ENCODE results near the gene PTPRK. TPM values are rescaled to one million over a fixed set of nuclear protein-coding genes. Genes with fewer than 3 reads are reported as not detected.

The PTPRK gene
- polyA plus RNA-seq, 3 donors: 0.01 TPM; not detected in 2

DNA sequence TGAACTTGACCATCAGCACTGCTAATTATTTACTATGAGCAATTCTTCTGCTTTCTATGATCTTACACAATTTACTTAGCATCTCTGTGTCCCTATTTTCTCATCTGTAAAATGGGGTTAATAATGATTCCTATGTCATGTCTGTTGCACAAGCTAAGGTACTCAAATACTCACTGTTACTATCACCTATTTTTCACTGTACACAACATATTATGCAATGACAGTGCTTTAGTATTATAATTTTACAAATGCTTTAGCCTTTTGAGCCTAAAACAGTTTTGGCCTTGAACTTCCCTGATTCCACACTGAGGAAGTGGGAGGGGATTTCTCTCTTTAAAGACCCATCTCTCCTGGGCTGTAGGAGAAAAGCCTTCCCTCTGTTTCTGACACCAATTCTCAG, 582.7 kb downstream of the PTPRK start:
- H3K4me1 ChIP-seq (ENCODE audit: control insufficient read depth in 1 of 2, insufficient read depth in 2 of 2, low read length in 2 of 2): no peaks in the 10 kb centered on the region
- Mint-ChIP-seq H3K4me3 (no peak overlapping the region), H3K4me1 (peaks cover 3% of the 10 kb centered on the region), H3K9me3 (peaks cover 2 to 10% (median 6%) of the 10 kb centered on the region in 7 donors), H3K27ac (no peak overlapping the region), H3K27me3 (ENCODE audit: low read depth in 3 of 3) (no peaks in the 10 kb centered on the region), H3K36me3 (no peaks in the 10 kb centered on the region)
- no peaks in the 10 kb centered on the region for H3K79me2 ChIP-seq (ENCODE audit: insufficient read depth, low read length)
- no peak overlapping the region for H3K9ac ChIP-seq (ENCODE audit: insufficient read depth, low read length, poor library complexity, severe bottlenecking)
- H3K36me3 ChIP-seq (replicated peaks in 1 of 2; ENCODE audit: control insufficient read depth in 1 of 2, insufficient read depth in 2 of 2, low read length in 2 of 2): no peaks in the 10 kb centered on the region
- no peaks in the 10 kb centered on the region for H3K27me3 ChIP-seq (ENCODE audit: control insufficient read depth in 2 of 2, insufficient read depth in 2 of 2, low read length in 2 of 2)
- no peak overlapping the region for H3K27ac ChIP-seq (ENCODE audit: low read depth in 1 of 2, low read length in 2 of 2)
- intact Hi-C loops (cut with micrococcal nuclease): no loop called here
- H3K4me3 ChIP-seq (replicated peaks in 1 of 3; ENCODE audit: low read depth in 2 of 3, low read length in 3 of 3): no peak overlapping the region
- no peak overlapping the region for H2AFZ ChIP-seq (ENCODE audit: insufficient read depth, low read depth, low read length, poor library complexity, severe bottlenecking)
- no peak for DNase-seq
- H3K4me2 ChIP-seq (replicated peaks; ENCODE audit: extremely low read depth, low read length, poor library complexity, severe bottlenecking): no peak overlapping the region
- TF ChIP-seq, protein P1, sequence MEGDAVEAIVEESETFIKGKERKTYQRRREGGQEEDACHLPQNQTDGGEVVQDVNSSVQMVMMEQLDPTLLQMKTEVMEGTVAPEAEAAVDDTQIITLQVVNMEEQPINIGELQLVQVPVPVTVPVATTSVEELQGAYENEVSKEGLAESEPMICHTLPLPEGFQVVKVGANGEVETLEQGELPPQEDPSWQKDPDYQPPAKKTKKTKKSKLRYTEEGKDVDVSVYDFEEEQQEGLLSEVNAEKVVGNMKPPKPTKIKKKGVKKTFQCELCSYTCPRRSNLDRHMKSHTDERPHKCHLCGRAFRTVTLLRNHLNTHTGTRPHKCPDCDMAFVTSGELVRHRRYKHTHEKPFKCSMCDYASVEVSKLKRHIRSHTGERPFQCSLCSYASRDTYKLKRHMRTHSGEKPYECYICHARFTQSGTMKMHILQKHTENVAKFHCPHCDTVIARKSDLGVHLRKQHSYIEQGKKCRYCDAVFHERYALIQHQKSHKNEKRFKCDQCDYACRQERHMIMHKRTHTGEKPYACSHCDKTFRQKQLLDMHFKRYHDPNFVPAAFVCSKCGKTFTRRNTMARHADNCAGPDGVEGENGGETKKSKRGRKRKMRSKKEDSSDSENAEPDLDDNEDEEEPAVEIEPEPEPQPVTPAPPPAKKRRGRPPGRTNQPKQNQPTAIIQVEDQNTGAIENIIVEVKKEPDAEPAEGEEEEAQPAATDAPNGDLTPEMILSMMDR (IDR thresholded peaks at IDR 0.05): no peak
- H4K20me1 ChIP-seq (ENCODE audit: insufficient read depth, low read length): no peaks in the 10 kb centered on the region
- peaks cover 5% of the 10 kb centered on the region in 2 donors for H3K9me3 ChIP-seq (replicated peaks in 1 of 2; ENCODE audit: control insufficient read depth in 1 of 2, insufficient read depth in 1 of 2, low read length in 2 of 2)

DNA sequence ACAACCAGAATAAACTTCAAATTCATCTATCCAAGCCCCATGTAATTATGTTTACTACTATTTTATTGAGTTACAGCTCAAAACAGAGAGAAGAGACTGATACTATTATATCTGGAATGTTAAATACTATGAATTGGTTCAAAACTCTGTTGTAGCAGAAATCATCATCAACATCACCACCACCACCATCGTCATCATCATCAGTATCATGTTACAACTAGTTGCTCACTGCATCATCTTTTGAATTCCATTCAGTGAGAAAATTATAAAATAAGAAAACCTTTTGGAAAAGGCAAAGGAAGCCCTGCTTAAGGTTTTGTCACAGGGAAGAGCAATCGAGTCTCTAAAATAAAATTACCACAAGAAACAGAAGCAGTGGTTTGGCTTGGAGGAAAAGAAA, 583.3 kb downstream of the PTPRK start:
- Histone ChIP-seq H3K79me2 (ENCODE audit: insufficient read depth, low read length) (no peaks in the 10 kb centered on the region), H3K9me3 (replicated peaks in 1 of 2; ENCODE audit: control insufficient read depth in 1 of 2, insufficient read depth in 1 of 2, low read length in 2 of 2) (peaks cover 8 to 10% of the 10 kb centered on the region in 2 donors), H3K27me3 (ENCODE audit: control insufficient read depth in 2 of 2, insufficient read depth in 2 of 2, low read length in 2 of 2) (no peaks in the 10 kb centered on the region), H3K9ac (ENCODE audit: insufficient read depth, low read length, poor library complexity, severe bottlenecking) (no peak overlapping the region), H3K4me3 (replicated peaks in 1 of 3; ENCODE audit: low read depth in 2 of 3, low read length in 3 of 3) (no peak overlapping the region), H3K36me3 (replicated peaks in 1 of 2; ENCODE audit: control insufficient read depth in 1 of 2, insufficient read depth in 2 of 2, low read length in 2 of 2) (no peaks in the 10 kb centered on the region), H2AFZ (ENCODE audit: insufficient read depth, low read depth, low read length, poor library complexity, severe bottlenecking) (no peak overlapping the region), H3K4me2 (replicated peaks; ENCODE audit: extremely low read depth, low read length, poor library complexity, severe bottlenecking) (no peak overlapping the region), H3K27ac (ENCODE audit: low read depth in 1 of 2, low read length in 2 of 2) (no peak overlapping the region), H3K4me1 (ENCODE audit: control insufficient read depth in 1 of 2, insufficient read depth in 2 of 2, low read length in 2 of 2) (no peaks in the 10 kb centered on the region), H4K20me1 (ENCODE audit: insufficient read depth, low read length) (no peaks in the 10 kb centered on the region)
- H3K4me3 Mint-ChIP-seq: no peak overlapping the region
- DNase-seq: no peak
- no peaks in the 10 kb centered on the region for H3K27me3 Mint-ChIP-seq (ENCODE audit: low read depth in 3 of 3)
- intact Hi-C loops (cut with micrococcal nuclease): no loop called here
- H3K4me1 Mint-ChIP-seq: peaks cover 3% of the 10 kb centered on the region
- no CpG with 5 or more reads among the region's 2 CpGs for WGBS (ENCODE audit: insufficient coverage)
- no peaks in the 10 kb centered on the region for H3K36me3 Mint-ChIP-seq
- TF ChIP-seq, protein P1 (IDR thresholded peaks at IDR 0.05): no peak
- peaks cover 2 to 14% (median 9%) of the 10 kb centered on the region in 7 donors for H3K9me3 Mint-ChIP-seq
- no peak overlapping the region for H3K27ac Mint-ChIP-seq

Measured in CD14-positive monocyte (primary cell).